T-helper 1 cell treated with Interleukin-12 subunit alpha and Interleukin-12 subunit beta and Interleukin-4 antibody, amounts not matched to agents 30 ng/mL and 1 ng/mL, for 36 hours (primary cell): ENCODE data around the gene STEAP1. TPM values are rescaled to one million over a fixed set of nuclear protein-coding genes. Genes with fewer than 3 reads are reported as not detected.
"Not testable (repeated sequence)": the region's sequence is repeated elsewhere in the genome, so short reads cannot be mapped to it uniquely, and the experiment has no call there.

ENCODE experiments used
- intact Hi-C: fragments of 100-400 bp; cut with micrococcal nuclease; formaldehyde crosslinking; loops from one replicate; pipeline ENCODE4 v1.15.1; 2024
- total RNA-seq: library from RNA; stranded (reverse); gene quantifications from 2 replicates; pipeline ENCODE4 v1.2.3, GENCODE V29; 2022

The STEAP1 gene
- total RNA-seq, 1 donor from 2014 or later, result 1.9 TPM

- intact Hi-C loops, result no loop called here
Observed at GRCh38 chr7:90172624-90173023, 18.4 kb downstream of the STEAP1 start.

GRCh38 chr7:90173127-90173844, 19.0 kb downstream of the STEAP1 start:
- intact Hi-C loops, result no loop called here

- intact Hi-C loops, result no loop called here
Observed at GRCh38 chr7:90175667-90176066, 21.4 kb downstream of the STEAP1 start.

- intact Hi-C loops, result no loop called here
Observed at GRCh38 chr7:90176195-90176594, 21.9 kb downstream of the STEAP1 start.

GRCh38 chr7:90178166-90178565, 23.9 kb downstream of the STEAP1 start:
- intact Hi-C loops, result no loop called here

GRCh38 chr7:90178679-90179278, 24.5 kb downstream of the STEAP1 start:
- intact Hi-C loops, result loop anchor here (1.0 kb wide), 2 partner anchors 66 to 168 kb away; partner anchors contain the start of gene GTPBP10

GRCh38 chr7:90180011-90180585, 25.8 kb downstream of the STEAP1 start:
- intact Hi-C loops, result no loop called here

- intact Hi-C loops, result no loop called here
Observed at GRCh38 chr7:90180649-90181048, 26.4 kb downstream of the STEAP1 start.

- intact Hi-C loops, result no loop called here
Observed at GRCh38 chr7:90181485-90181884, 27.2 kb downstream of the STEAP1 start.

- intact Hi-C loops, result not testable (repeated sequence)
Observed at GRCh38 chr7:90186290-90186689, 32.0 kb downstream of the STEAP1 start.

GRCh38 chr7:90187507-90188050, 33.3 kb downstream of the STEAP1 start:
- intact Hi-C loops, result no loop called here

- intact Hi-C loops, result no loop called here
Observed at GRCh38 chr7:90188281-90188680, 34.0 kb downstream of the STEAP1 start.

- intact Hi-C loops, result no loop called here
Observed at GRCh38 chr7:90190995-90191394, 36.7 kb downstream of the STEAP1 start.

GRCh38 chr7:90191648-90192047, 37.4 kb downstream of the STEAP1 start:
- intact Hi-C loops, result no loop called here

- intact Hi-C loops, result no loop called here
Observed at GRCh38 chr7:90192876-90193750, 38.8 kb downstream of the STEAP1 start.

- intact Hi-C loops, result no loop called here
Observed at GRCh38 chr7:90194911-90195809, 40.9 kb downstream of the STEAP1 start.

GRCh38 chr7:90201500-90202195, 47.4 kb downstream of the STEAP1 start:
- intact Hi-C loops, result no loop called here

GRCh38 chr7:90207956-90208355, 53.7 kb downstream of the STEAP1 start:
- intact Hi-C loops, result no loop called here

GRCh38 chr7:90209776-90210175, 55.5 kb downstream of the STEAP1 start:
- intact Hi-C loops, result no loop called here

- intact Hi-C loops, result no loop called here
Observed at GRCh38 chr7:90210475-90210874, 56.2 kb downstream of the STEAP1 start.
